ENCODE measurements around the gene ZNF398. TPM values are rescaled to one million over a fixed set of nuclear protein-coding genes. Genes with fewer than 3 reads are reported as not detected.

Gene ZNF398
- polyA plus RNA-seq, 3 donors, result 14.2 to 14.8 (median 14.4) TPM

GRCh38 chr7:149194799-149195179, 47.5 kb downstream of the ZNF398 start:
- DNase-seq (ENCODE audit: low read depth in 3 of 3, low spot score in 2 of 3), result no peak

- DNase-seq (ENCODE audit: low read depth in 3 of 3, low spot score in 2 of 3), result peak; percentile 75 to 83 (median 79)
Measured at GRCh38 chr7:149195180-149196150, 48.2 kb downstream of the ZNF398 start, which contains the start of gene ZNF282. TSS of gene ZNF282 (plus strand) at chr7:149195546. CDS start at chr7:149195590, 44 bp downstream.

GRCh38 chr7:149196151-149196704, 49.0 kb downstream of the ZNF398 start:
- no peak for DNase-seq (ENCODE audit: low read depth in 3 of 3, low spot score in 2 of 3)

DNA sequence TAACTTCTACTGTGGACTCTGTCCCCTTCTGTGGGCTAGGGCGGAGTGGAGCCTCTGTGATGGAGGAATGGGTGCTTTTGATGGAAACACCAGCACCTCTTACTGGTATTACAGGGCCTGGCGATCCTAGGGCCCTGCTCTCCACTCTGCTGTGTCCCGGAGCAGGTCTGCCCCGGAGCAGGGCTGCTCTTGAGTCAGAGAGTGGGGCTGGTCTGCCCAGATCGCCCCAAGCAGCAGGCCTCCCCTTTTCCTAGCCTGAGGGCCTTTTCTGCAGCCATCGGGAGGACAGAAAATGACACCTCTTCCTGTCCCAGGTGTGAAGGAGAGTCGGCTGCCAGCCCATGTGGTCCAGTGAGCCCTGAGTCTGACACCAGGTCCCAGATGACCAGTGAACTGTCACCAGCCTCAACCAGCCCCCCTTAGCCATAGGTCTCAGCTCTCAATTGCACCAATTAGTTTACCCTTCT, 49.5 kb downstream of the ZNF398 start:
- DNase-seq (ENCODE audit: low read depth in 3 of 3, low spot score in 2 of 3), result no peak

DNA sequence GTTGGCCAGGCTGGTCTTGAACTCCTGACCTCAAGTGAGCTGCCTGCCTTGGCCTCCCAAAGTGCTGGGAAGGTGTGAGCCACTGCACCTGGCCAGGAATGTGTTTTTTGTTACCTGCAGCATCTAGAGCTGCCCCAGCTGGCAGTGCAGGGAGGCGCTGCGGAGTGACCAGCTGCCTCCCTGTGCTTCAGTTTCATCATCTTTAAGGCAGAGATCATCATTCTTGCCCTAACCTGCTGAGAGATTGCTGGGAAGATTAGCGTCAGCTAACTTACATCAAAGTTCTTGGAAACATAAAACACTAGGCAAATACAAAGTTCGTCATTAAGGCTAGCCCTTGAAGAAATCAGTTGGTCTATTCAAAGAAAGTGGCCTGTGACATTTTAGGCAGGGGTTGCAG, 50.4 kb downstream of the ZNF398 start:
- DNase-seq (ENCODE audit: low read depth in 3 of 3, low spot score in 2 of 3), result no peak

DNA sequence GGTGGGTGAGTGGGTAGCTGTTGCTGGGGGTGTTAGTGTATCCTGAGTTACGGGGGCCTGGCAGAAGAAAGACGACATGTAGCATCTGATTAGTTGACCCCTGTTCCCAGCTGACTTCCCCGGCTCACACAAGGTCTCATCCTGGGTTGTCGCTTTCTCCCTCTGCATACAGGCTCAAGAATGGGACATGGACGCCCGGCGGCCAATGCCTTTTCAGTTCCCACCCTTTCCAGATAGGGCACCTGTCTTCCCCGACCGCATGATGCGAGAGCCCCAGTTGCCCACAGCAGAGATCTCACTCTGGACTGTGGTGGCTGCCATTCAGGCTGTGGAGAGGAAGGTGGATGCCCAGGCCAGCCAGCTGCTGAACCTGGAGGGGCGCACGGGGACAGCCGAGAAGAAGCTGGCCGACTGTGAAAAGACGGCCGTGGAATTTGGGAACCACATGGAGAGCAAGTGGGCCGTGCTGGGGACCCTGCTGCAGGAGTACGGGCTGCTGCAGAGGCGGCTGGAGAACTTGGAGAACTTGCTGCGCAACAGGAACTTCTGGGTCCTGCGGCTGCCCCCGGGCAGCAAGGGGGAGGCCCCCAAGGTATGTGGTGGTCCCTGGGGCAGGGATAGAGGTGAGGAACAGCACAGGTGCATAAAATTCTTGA, 51.0 kb downstream of the ZNF398 start:
- no peak for DNase-seq (ENCODE audit: low read depth in 3 of 3, low spot score in 2 of 3)

GRCh38 chr7:149199234-149199995, 52.2 kb downstream of the ZNF398 start:
- DNase-seq (ENCODE audit: low read depth in 3 of 3, low spot score in 2 of 3), result no peak

DNA sequence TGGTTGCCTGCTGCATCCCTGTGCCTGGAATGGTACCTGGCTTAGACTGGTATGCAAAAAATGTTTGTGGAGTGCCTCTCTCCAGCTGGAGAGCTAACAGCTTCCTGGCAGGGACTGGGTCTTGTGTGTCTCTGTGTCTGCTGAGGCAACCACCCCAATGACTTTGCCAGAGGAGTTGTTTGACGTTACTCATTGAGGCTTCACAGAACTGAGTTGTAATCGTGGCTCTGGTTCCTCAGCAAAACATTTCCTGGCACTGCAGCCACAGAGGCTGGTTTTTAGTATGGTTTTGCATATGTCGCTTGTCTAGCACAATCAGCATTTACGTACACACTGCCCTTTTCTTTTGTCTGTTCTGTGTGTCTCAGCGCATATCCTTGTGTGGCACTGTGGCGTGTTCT, 55.6 kb downstream of the ZNF398 start:
- no peak for DNase-seq (ENCODE audit: low read depth in 3 of 3, low spot score in 2 of 3)

DNA sequence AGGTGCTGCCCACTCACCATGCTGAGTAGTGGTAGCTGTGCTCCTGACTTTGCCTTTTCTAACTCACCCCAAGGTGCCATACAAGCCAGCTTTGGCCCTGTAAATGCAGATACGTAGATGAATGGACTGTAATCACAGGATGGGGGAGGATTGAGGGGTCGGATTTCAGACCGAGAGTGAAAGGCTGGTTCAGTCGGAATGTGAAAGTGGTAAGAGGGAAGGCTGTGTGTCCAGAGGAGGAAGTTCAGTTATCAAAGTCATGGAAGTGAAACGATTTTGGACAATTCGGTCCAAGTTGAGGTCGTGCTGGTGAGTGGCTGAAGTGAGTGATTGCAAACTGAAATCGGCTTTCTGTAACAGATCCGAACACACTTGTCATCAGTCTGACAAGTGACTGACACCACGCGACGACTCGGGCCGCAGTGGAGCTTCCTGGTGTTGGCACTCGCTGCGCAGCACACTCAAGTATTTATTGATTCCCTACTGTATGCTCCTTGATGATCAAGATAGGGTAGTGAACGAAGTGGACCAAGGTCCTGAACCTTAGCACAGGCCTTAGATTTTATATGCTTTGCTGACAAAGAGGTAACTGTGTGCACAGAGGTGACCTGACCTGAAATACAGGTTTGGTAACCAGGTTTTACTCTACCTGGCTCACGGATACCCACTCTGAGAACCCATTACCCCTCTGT, 58.6 kb downstream of the ZNF398 start:
- DNase-seq (ENCODE audit: low read depth in 3 of 3, low spot score in 2 of 3), result no peak

DNA sequence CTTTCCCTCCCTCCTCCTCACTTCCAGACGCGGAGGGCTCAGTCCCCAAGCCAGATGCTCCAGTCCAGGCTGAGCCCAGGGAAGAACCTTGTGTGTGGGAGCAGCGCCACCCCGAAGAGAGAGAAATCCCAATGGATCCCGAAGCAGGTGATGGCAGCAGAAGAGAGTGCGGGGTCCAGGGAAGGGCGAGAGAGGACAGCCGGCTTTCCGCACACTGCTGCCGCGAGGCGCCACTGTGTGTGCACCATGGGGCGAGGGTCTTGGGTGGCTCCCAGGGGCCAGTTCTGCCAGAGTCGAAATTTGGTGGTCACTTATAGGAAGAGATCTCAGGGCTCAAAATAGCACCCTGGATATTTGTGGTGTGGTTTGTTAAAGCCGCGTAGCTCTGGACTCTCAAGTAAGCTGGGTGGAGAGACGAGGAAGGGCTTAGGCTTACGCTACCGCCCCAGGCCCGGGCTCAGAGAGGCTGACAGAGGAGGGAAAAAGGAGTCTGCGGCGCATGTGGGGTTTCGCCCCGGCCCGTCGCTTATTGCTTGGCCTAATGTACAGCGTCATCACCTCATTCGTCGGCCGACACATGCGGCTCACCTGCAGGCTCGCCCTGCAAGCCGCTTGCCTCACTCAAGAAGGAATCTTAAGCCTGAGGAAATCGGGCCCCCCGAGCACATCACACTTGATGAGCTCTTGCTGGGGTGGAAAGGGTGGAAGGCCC, 60.2 kb downstream of the ZNF398 start:
- no peak for DNase-seq (ENCODE audit: low read depth in 3 of 3, low spot score in 2 of 3)

GRCh38 chr7:149209518-149210269, 62.4 kb downstream of the ZNF398 start:
- no peak for DNase-seq (ENCODE audit: low read depth in 3 of 3, low spot score in 2 of 3)

- DNase-seq (ENCODE audit: low read depth in 3 of 3, low spot score in 2 of 3), result no peak
Measured at GRCh38 chr7:149210551-149210950, 63.3 kb downstream of the ZNF398 start.

GRCh38 chr7:149214020-149214720, 66.9 kb downstream of the ZNF398 start:
- no peak for DNase-seq (ENCODE audit: low read depth in 3 of 3, low spot score in 2 of 3)

DNA sequence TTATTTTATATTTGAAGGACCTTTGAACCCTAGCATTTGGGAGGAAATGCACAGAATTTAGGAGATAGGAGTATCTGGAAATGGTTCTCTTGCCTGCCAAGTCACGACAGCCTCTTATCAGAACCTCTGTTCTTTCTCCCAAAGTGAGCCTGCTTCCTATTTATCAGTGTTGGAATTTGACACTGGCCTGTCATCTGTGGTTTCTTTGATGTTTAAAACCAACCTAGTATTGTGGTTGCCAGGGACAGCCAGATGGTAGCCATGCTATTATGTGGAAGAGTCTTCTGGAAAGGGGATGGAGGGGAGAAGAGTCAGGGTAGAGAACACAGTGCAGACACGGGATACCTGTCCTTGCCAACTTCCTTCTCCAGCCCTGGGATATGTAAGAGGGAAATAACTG, 69.1 kb downstream of the ZNF398 start:
- DNase-seq (ENCODE audit: low read depth in 3 of 3, low spot score in 2 of 3), result no peak

DNA sequence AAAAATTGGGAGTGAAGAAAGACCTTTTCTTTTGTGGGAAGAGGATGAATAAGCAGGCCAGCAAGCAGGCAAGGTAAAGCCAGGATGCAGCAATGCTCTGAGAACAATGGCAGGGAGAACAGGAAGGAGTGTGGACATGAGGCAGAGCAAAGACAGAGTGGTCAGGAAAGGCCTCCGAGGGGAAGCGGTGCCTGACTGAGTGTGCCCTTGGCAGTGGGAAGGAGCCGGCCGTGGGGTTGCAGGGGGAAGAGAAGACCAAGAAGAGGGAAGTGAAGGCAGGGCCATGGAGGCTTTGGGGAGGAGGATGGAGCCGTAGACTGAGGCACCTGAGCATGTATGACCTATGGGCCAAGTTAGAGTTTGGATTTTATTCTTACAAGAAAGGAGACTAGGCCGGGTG, 70.3 kb downstream of the ZNF398 start:
- no peak for DNase-seq (ENCODE audit: low read depth in 3 of 3, low spot score in 2 of 3)

- DNase-seq (ENCODE audit: low read depth in 3 of 3, low spot score in 2 of 3), result no peak
Measured at GRCh38 chr7:149218469-149219420, 71.5 kb downstream of the ZNF398 start.

DNA sequence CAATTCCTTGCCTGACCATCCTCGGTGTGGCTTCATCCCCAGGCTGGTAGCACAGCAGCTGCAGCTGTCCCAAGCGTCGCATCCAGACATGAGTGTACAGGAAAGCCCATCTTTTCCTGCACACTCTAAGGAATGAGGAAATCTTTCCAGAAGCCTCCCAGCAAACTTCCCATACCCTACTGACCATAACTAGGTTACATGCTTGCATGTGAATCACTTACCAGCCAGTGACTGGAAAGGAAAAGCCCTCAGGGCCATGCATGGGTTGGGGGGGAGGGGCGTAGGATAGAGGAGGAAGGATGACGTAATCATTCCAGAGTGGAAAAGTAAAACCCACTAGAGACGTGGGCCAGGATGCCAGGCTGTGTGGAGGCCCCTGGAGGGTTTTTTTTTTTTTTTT, 73.3 kb downstream of the ZNF398 start:
- DNase-seq (ENCODE audit: low read depth in 3 of 3, low spot score in 2 of 3), result no peak

Measured in right renal cortex interstitium (tissue), 3 donors.